SKM-1 (cell line): ENCODE measurements around the gene ZBTB12.
"Not testable (repeated sequence)": the region's sequence is repeated elsewhere in the genome, so short reads cannot be mapped to it uniquely, and the experiment has no call there.

ENCODE experiments used
- DNase-seq: peaks from one replicate; lab custom pipeline; 2025; ENCODE audit not compliant: unreplicated experiment; lab: John Stamatoyannopoulos, UW

ZBTB12 gene

DNA sequence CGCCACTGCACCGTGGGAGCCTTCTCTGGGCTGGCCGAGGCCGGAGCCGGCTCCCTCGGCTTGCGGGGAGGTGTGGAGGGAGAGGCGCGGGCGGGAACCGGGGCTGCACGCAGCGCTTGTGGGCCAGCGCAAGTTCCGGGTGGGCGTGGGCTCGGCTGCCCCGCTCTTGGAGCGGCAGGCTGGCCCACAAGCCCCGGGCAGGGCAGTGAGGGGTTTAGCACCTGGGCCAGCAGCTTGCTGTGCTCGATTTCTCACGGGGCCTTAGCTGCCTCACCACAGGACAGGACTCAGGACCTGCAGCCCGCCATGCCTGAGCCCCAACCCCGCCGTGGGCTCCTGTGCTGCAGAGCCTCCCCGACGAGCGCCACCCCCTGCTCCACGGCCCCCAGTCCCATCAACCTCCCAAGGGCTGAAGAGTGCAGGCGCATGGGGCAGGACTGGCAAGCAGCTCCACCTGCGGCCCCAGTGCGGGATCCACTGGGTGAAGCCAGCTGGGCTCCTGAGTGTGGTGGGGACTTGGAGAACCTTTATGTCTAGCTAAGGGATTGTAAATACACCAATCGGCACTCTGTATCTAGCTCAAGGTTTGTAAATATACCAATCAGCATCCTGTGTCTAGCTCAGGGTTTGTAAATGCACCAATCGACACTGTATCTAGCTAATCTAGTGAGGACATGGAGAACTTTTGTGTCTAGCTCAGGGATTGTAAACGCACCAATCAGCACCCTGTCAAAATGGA is 49.7 kb downstream of the ZBTB12 start:
- not testable (repeated sequence) for DNase-seq

DNA sequence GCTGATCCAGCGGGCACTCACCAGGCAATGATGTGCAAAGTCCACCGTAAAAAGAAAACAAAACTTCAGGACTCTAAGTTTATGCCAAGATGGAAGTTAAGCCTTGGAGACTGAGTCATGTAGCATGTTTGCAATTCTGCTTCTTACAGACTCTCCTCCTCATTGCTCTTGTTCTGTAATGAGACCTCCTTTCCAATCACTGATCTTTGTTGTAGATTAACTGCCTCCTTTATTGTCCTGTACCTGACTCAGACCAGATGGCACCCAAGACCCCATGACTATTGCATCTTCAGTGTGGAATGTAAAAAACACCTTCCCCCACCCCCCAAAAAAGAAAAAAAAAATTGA is 50.4 kb downstream of the ZBTB12 start:
- no peak for DNase-seq

GRCh38 chr6:31850765-31851484 is 51.0 kb downstream of the ZBTB12 start:
- DNase-seq = no peak
